Measurements from ENCODE around the gene ANKRD61.

Gene ANKRD61

GRCh38 chr7:6026011-6026819 is 5.0 kb upstream of the ANKRD61 start:
- no peak for DNase-seq (ENCODE audit: low read depth)
- peak; percentile 44 for TF ChIP-seq CTCF (IDR thresholded peaks at IDR 0.05; ENCODE audit: low read depth, low read length, missing control alignments)
- no peak overlapping the region for H3K4me3 ChIP-seq (ENCODE audit: low read depth, low read length)

- DNase-seq (ENCODE audit: low read depth), result no peak
- H3K4me3 ChIP-seq (ENCODE audit: low read depth, low read length), result no peak overlapping the region
- no peak for TF ChIP-seq CTCF (IDR thresholded peaks at IDR 0.05; ENCODE audit: low read depth, low read length, missing control alignments)
Measured at GRCh38 chr7:6026820-6027311, 4.3 kb upstream of the ANKRD61 start.

GRCh38 chr7:6027806-6028365 is 3.3 kb upstream of the ANKRD61 start:
- DNase-seq (ENCODE audit: low read depth), result no peak
- no peak overlapping the region for H3K4me3 ChIP-seq (ENCODE audit: low read depth, low read length)
- no peak for TF ChIP-seq CTCF (IDR thresholded peaks at IDR 0.05; ENCODE audit: low read depth, low read length, missing control alignments)

GRCh38 chr7:6028563-6028962 is 2.6 kb upstream of the ANKRD61 start:
- DNase-seq (ENCODE audit: low read depth), result no peak
- H3K4me3 ChIP-seq (ENCODE audit: low read depth, low read length), result no peak overlapping the region
- no peak for TF ChIP-seq CTCF (IDR thresholded peaks at IDR 0.05; ENCODE audit: low read depth, low read length, missing control alignments)

GRCh38 chr7:6031567-6031966 is 391 bp downstream of the ANKRD61 start:
- no peak overlapping the region for H3K4me3 ChIP-seq (ENCODE audit: low read depth, low read length)
- TF ChIP-seq CTCF (IDR thresholded peaks at IDR 0.05; ENCODE audit: low read depth, low read length, missing control alignments), result no peak
- no peak for DNase-seq (ENCODE audit: low read depth)

GRCh38 chr7:6032167-6032566 is 991 bp downstream of the ANKRD61 start:
- no peak for TF ChIP-seq CTCF (IDR thresholded peaks at IDR 0.05; ENCODE audit: low read depth, low read length, missing control alignments)
- no peak overlapping the region for H3K4me3 ChIP-seq (ENCODE audit: low read depth, low read length)
- no peak for DNase-seq (ENCODE audit: low read depth)
